HepG2 (cell line): ENCODE results near the gene SLC35F3. TPM values are rescaled to one million over a fixed set of nuclear protein-coding genes. Genes with fewer than 3 reads are reported as not detected.

Experiments used
- EEA1 ChIP-seq: sonication (generic); formaldehyde crosslinking; IDR thresholded peaks from 2 replicates; pipeline ENCODE4 v1.5.1; 2020; ENCODE audit warnings: mild to moderate bottlenecking, missing genetic modification reagents, borderline replicate concordance
- GATA4 ChIP-seq: sonication (generic); IDR thresholded peaks from 2 replicates; pipeline ENCODE4 v1.6.1; 2016; ENCODE audit warnings: antibody characterized with exemption, low read depth, borderline replicate concordance
- HES4 ChIP-seq: sonication (generic); formaldehyde crosslinking; IDR thresholded peaks from 2 replicates; pipeline ENCODE4 v1.9.0; 2021; ENCODE audit warnings: mild to moderate bottlenecking, missing genetic modification reagents, borderline replicate concordance
- HNRNPH1 ChIP-seq: fragments of 200-400 bp; formaldehyde crosslinking; optimal IDR thresholded peaks from 2 replicates; pipeline ENCODE3; 2017; ENCODE audit warnings: mild to moderate bottlenecking, low read depth, low read length
- KLF12 ChIP-seq: sonication (generic); formaldehyde crosslinking; IDR thresholded peaks from 2 replicates; pipeline ENCODE4 v1.4.0; 2020; ENCODE audit warnings: missing genetic modification reagents, borderline replicate concordance
- NCOR1 ChIP-seq: fragments of 200-600 bp; sonication (generic); IDR thresholded peaks from 2 replicates; pipeline ENCODE4 v1.7.0; 2017; ENCODE audit warnings: antibody characterized with exemption, low read length, borderline replicate concordance
- NFKBIZ ChIP-seq: IDR thresholded peaks from 2 replicates; pipeline ENCODE4 v1.6.1; 2018; ENCODE audit warnings: missing genetic modification reagents, missing compliant biosample characterization
- PHF5A ChIP-seq: IDR thresholded peaks from one replicate; pipeline ENCODE4 v1.6.1; 2018; ENCODE audit warnings: low read depth, missing genetic modification reagents; ENCODE audit not compliant: unreplicated experiment
- SIN3B ChIP-seq: fragments of 150-350 bp; IDR thresholded peaks from 2 replicates; pipeline ENCODE4 v1.6.1; 2014; ENCODE audit warnings: low read length
- TEAD2 ChIP-seq: sonication (generic); formaldehyde crosslinking; IDR thresholded peaks from 2 replicates; pipeline ENCODE4 v1.9.0; 2021; ENCODE audit warnings: missing genetic modification reagents
- THAP8 ChIP-seq: sonication (generic); formaldehyde crosslinking; IDR thresholded peaks from 2 replicates; pipeline ENCODE4 v1.5.1; 2020; ENCODE audit warnings: missing genetic modification reagents, mild to moderate bottlenecking, borderline replicate concordance
- ZNF362 ChIP-seq: sonication (generic); formaldehyde crosslinking; IDR thresholded peaks from 2 replicates; pipeline ENCODE4 v1.4.0; 2020; ENCODE audit warnings: missing genetic modification reagents, mild to moderate bottlenecking, borderline replicate concordance
- ZNF646 ChIP-seq: sonication (generic); formaldehyde crosslinking; IDR thresholded peaks from 2 replicates; pipeline ENCODE4 v1.9.0; 2021; ENCODE audit warnings: mild to moderate bottlenecking, missing genetic modification reagents
- ZNF746 ChIP-seq: sonication (generic); formaldehyde crosslinking; IDR thresholded peaks from 2 replicates; pipeline ENCODE4 v1.8.0; 2022; ENCODE audit warnings: mild to moderate bottlenecking, missing genetic modification reagents
- ZNF75D ChIP-seq: sonication (generic); formaldehyde crosslinking; IDR thresholded peaks from 2 replicates; pipeline ENCODE4 v1.8.1; 2023; ENCODE audit warnings: missing genetic modification reagents, mild to moderate bottlenecking, borderline replicate concordance
- ZNF784 ChIP-seq: sonication (generic); formaldehyde crosslinking; IDR thresholded peaks from 2 replicates; pipeline ENCODE4 v1.5.1; 2020; ENCODE audit warnings: missing genetic modification reagents, mild to moderate bottlenecking, borderline replicate concordance
- polyA plus RNA-seq, 8 experiments: library from polyadenylated mRNA; depleted of rRNA in 3 of 8; stranded (reverse) in 7 of 8; unstranded in 1 of 8; fragments of >200 nt; fragmentation: Illumina TruSeq in 4 of 8; extraction: Trizol in 4 of 8; gene quantifications; 2 replicates each; pipeline versions ENCODE4 v1.2.1 to v1.2.3, GENCODE V29; 2011 to 2016; ENCODE audit warnings: low read depth in 4 of 8, missing spikeins in 1 of 8, mixed read lengths in 1 of 8; ENCODE audit not compliant: insufficient read depth in 1 of 8
- total RNA-seq, 5 experiments: library from RNA; depleted of rRNA; stranded (reverse); fragments of >200 nt; fragmentation: Illumina TruSeq; extraction: Trizol; gene quantifications; 2 replicates each; pipeline ENCODE4 v1.2.3, GENCODE V29; 2016; ENCODE audit warnings: low read depth in 1 of 5

Gene SLC35F3
- total and polyA plus RNA-seq, 2 of the 13 experiments (the other 11 are each of a cell fraction or from before 2014, with no cell fraction given), result not detected

GRCh38 chr1:234373064-234373958 lies 468.8 kb downstream of the SLC35F3 start, which contains the start of gene COA6 (continued):
- TF ChIP-seq ZNF746 (peak; percentile 67), ZNF362 (CRISPR knock-in tag) (peak; percentile 17; the same call in 1 of the 2 replicates), TEAD2 (CRISPR knock-in tag) (no peak), KLF12 (no peak; the same call in 1 of the 2 replicates), PHF5A (CRISPR knock-in tag) (peak; percentile 72), HES4 (CRISPR knock-in tag) (no peak; the same call in 1 of the 2 replicates), ZNF784 (peak; percentile 96), HNRNPH1 (no peak), SIN3B (peak; percentile 79; the same call in 1 of the 2 replicates), NCOR1 (peak; percentile 58; the same call in 1 of the 2 replicates), NFKBIZ (CRISPR knock-in tag) (peak; percentile 50; the same call in 1 of the 2 replicates), ZNF75D (CRISPR knock-in tag) (no peak), ZNF646 (CRISPR knock-in tag) (peak; percentile 50; the same call in 1 of the 2 replicates), GATA4 (peak; percentile 38; the same call in 1 of the 2 replicates), EEA1 (0 out of 2 replicates have a peak, but pooled peaks have one; percentile 41), THAP8 (CRISPR knock-in tag) (no peak)
